GM19193 (cell line): ENCODE data around the gene POC1A.

Experiments used
- POLR2A ChIP-seq: IDR thresholded peaks from 4 replicates; pipeline ENCODE4 v1.6.1; 2011; ENCODE audit not compliant: insufficient read depth, insufficient read length; ENCODE audit errors: extremely low read depth

Gene POC1A

GRCh38 chr3:52038227-52038626 lies 116.0 kb downstream of the POC1A start:
- TF ChIP-seq POLR2A: no peak

- TF ChIP-seq POLR2A: no peak
Observed at GRCh38 chr3:52037291-52037690, 116.9 kb downstream of the POC1A start.

- no peak for TF ChIP-seq POLR2A
Observed at GRCh38 chr3:52036829-52037228, 117.4 kb downstream of the POC1A start.

GRCh38 chr3:52036222-52036694 lies 118.0 kb downstream of the POC1A start:
- no peak for TF ChIP-seq POLR2A

GRCh38 chr3:52034651-52035050 lies 119.6 kb downstream of the POC1A start:
- no peak for TF ChIP-seq POLR2A

- TF ChIP-seq POLR2A: no peak
Observed at GRCh38 chr3:52034212-52034611, 120.0 kb downstream of the POC1A start.

GRCh38 chr3:52032702-52033408 lies 121.4 kb downstream of the POC1A start:
- no peak for TF ChIP-seq POLR2A

- TF ChIP-seq POLR2A: no peak
Observed at GRCh38 chr3:52031896-52032295, 122.3 kb downstream of the POC1A start.

- TF ChIP-seq POLR2A: no peak
Observed at GRCh38 chr3:52030714-52031310, 123.4 kb downstream of the POC1A start.

GRCh38 chr3:52029535-52029934 lies 124.7 kb downstream of the POC1A start:
- no peak for TF ChIP-seq POLR2A

GRCh38 chr3:52029053-52029452 lies 125.2 kb downstream of the POC1A start:
- TF ChIP-seq POLR2A: no peak

- no peak for TF ChIP-seq POLR2A
Observed at GRCh38 chr3:52028572-52028971, 125.7 kb downstream of the POC1A start.

GRCh38 chr3:52026041-52026440 lies 128.2 kb downstream of the POC1A start:
- TF ChIP-seq POLR2A: no peak

GRCh38 chr3:52025453-52025852 lies 128.8 kb downstream of the POC1A start:
- TF ChIP-seq POLR2A: no peak
